Measurements from ENCODE around the gene MRPL10. TPM values are rescaled to one million over a fixed set of nuclear protein-coding genes. Genes with fewer than 3 reads are reported as not detected.

The MRPL10 gene
- total and polyA plus RNA-seq, 2 of the 8 experiments (the other 6 are each of a cell fraction or from before 2014, with no cell fraction given), result 85.3 to 214 TPM

- no peaks in the 10 kb centered on the region for H3K9me3 ChIP-seq (ENCODE audit: insufficient read depth in 2 of 2, low read depth in 1 of 2, low read length in 1 of 2)
- ChIA-PET POLR2A (ENCODE audit: partially characterized antibody) (interaction anchor here (1.2 kb wide), 1 partner anchor 12 kb away, joined by 5 read pairs; no protein-coding TSS in a partner anchor), CTCF (ENCODE audit: partially characterized antibody) (interaction anchor here (0.6 to 5.6 kb wide), 19 partner anchors 11 to 1897 kb away, joined by 3 to 57 read pairs (median 4); partner anchors contain the start of genes OSBPL7, SCRN2 and TBX21)
- H3K4me2 ChIP-seq (ENCODE audit: insufficient read depth in 1 of 2, low read depth in 2 of 2, low read length in 2 of 2), result no peak overlapping the region
- WGBS, 2 experiments (ENCODE audit: extremely low coverage in 1 of 2, insufficient coverage in 1 of 2, insufficient read length in 1 of 2, insufficient replicate concordance in 2 of 2, low coverage in 1 of 2, low lambda C conversion rate in 2 of 2, missing lambda C conversion rate in 1 of 2), result 84% methylated on average over 4 of the region's 4 CpGs; no CpG with 5 or more reads in 1 of the 2 experiments
- H3K14ac ChIP-seq (ENCODE audit: insufficient read length), result no peak overlapping the region
- no peak overlapping the region for H4K5ac ChIP-seq (ENCODE audit: insufficient read length, low read depth, low read length)
- TF ChIP-seq CBX8 (IDR thresholded peaks at IDR 0.05; ENCODE audit: borderline replicate concordance, low read depth, low read length) (no peak), GTF2F1 (IDR thresholded peaks at IDR 0.05; ENCODE audit: borderline replicate concordance, low read depth, low read length) (no peak), NRF1 (IDR thresholded peaks at IDR 0.05; ENCODE audit: low read depth, low read length) (no peak), TEAD4 (IDR thresholded peaks at IDR 0.05; ENCODE audit: low read depth, low read length) (no peak)
- no peak overlapping the region for H3K4ac ChIP-seq (replicated peaks; ENCODE audit: insufficient read length, low read depth, low read length)
- no peak overlapping the region for H2BK5ac ChIP-seq (ENCODE audit: low read depth, low read length)
- H2BK12ac ChIP-seq (ENCODE audit: low read depth, low read length), result no peak overlapping the region
- H2BK20ac ChIP-seq (ENCODE audit: low read length), result no peak overlapping the region
- no peak overlapping the region for H2BK120ac ChIP-seq (replicated peaks; ENCODE audit: low read depth, low read length)
- no peak overlapping the region for H3K23ac ChIP-seq (ENCODE audit: insufficient read length)
- H3K27ac ChIP-seq (ENCODE audit: low read depth, low read length), result no peak overlapping the region
- no peak overlapping the region for H4K8ac ChIP-seq (ENCODE audit: extremely low read depth, insufficient read depth, low read length)
- no peak overlapping the region for H2BK15ac ChIP-seq (ENCODE audit: low read length)
- DNase-seq (ENCODE audit: low read depth in 1 of 2, low spot score in 2 of 2), result no peak
- no peaks in the 10 kb centered on the region for H3K27me3 ChIP-seq (replicated peaks in 1 of 4; ENCODE audit: control insufficient read depth in 3 of 4, extremely low read depth in 1 of 4, insufficient read depth in 3 of 4, low read length in 3 of 4)
- no peak overlapping the region for H2AK5ac ChIP-seq (ENCODE audit: low read depth, low read length)
- no peak overlapping the region for H3K9ac ChIP-seq (replicated peaks in 1 of 4; ENCODE audit: extremely low read depth in 1 of 4, low read depth in 3 of 4, low read length in 3 of 4)
- H3K23me2 ChIP-seq (ENCODE audit: low read depth, low read length), result no peaks in the 10 kb centered on the region
- no peak overlapping the region for H3K18ac ChIP-seq (ENCODE audit: extremely low read depth, low read length)
- H3K4me1 ChIP-seq (replicated peaks in 1 of 4; ENCODE audit: control insufficient read depth in 3 of 4, insufficient read depth in 4 of 4, low read length in 3 of 4), result no peaks in the 10 kb centered on the region
- no peak overlapping the region for H3K56ac ChIP-seq (replicated peaks; ENCODE audit: insufficient read length, low read depth, low read length)
- no peak overlapping the region for H2AFZ ChIP-seq (ENCODE audit: low read length)
- no peak overlapping the region for H3K4me3 ChIP-seq (ENCODE audit: extremely low read depth in 1 of 4, insufficient read depth in 2 of 4, low read depth in 3 of 4, low read length in 4 of 4)
- H4K20me1 ChIP-seq (replicated peaks in 1 of 2; ENCODE audit: control insufficient read depth in 1 of 2, insufficient read depth in 2 of 2, low read length in 2 of 2), result peaks cover 0 to 2% of the 10 kb centered on the region in 2 experiments
- FAIRE-seq, result no peak
- H3K79me2 ChIP-seq (ENCODE audit: control insufficient read depth in 1 of 2, insufficient read depth in 2 of 2, low read length in 2 of 2), result no peaks in the 10 kb centered on the region
- no peak overlapping the region for H4K91ac ChIP-seq (replicated peaks; ENCODE audit: insufficient read length, low read length)
- no peaks in the 10 kb centered on the region for H3K79me1 ChIP-seq (ENCODE audit: low read depth, low read length)
- no peaks in the 10 kb centered on the region for H3K36me3 ChIP-seq (ENCODE audit: control insufficient read depth in 2 of 4, insufficient read depth in 4 of 4, low read length in 3 of 4)
Observed at GRCh38 chr17:47801176-47801765, 30.1 kb downstream of the MRPL10 start.

Measured in H1 (cell line).